ENCODE results near the gene PDE6D. TPM values are rescaled to one million over a fixed set of nuclear protein-coding genes. Genes with fewer than 3 reads are reported as not detected.
A peak's percentile ranks its signal among the peaks of the same experiment; 100 is the strongest.

The PDE6D gene
- polyA plus RNA-seq, 6 donors from 2014 or later, result 63.0 to 129 (median 70.4) TPM

DNA sequence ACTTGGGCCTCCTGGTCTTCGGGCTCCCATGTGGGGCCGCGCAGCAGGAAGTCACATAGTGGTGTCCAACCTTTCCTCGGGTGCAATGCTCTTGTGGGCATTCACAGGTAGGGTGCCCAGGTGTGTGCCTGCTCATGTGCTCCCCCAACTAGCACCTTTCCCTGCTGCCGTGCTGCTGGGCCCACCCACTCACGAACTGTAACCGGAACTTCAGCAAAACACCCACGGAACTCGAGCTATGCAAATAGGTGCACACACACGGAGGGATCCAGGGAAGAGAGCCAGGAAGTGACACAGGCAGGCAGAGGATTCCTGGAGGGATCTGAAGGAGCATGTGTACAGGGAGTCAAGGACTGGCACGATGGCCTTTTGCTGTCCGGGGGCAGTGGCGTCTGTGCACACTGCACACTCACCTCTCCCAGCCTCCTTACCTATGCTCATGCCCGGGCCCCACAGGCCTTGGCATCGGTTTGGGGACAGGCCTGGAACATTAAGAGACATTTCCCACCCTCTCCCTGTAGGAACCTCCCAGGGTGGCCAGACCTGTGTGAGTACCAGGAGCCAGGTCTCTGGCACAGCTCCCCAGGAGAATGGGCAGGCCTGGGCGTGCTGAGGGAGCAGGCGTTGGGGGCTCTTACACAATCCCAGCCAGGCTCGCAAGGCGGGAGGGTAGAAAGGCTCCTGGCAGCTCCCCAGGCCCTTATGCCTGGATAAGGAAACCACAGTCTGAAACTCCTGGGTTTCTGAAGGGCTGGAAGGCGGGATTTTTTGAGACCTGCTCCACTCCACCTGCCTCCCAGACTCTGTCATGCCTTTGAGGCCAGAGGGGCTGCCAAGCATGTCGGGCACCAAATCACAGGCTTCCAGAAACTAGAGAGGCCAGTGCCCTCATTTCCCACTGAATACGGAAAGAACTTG lies 79.4 kb downstream of the PDE6D start:
- Mint-ChIP-seq H3K4me3 (peak overlapping the region in 1 of 8 donors; percentile 25), H3K27me3 (no peaks in the 10 kb centered on the region), H3K36me3 (no peaks in the 10 kb centered on the region), H3K9me3 (no peaks in the 10 kb centered on the region), H3K27ac (peak overlapping the region in 1 of 6 donors; percentile 53), H3K4me1 (peaks cover 7 to 14% (median 12%) of the 10 kb centered on the region in 3 donors)
- DNase-seq, result no peak
- no peak for ATAC-seq (ENCODE audit: low read depth in 2 of 2)

DNA sequence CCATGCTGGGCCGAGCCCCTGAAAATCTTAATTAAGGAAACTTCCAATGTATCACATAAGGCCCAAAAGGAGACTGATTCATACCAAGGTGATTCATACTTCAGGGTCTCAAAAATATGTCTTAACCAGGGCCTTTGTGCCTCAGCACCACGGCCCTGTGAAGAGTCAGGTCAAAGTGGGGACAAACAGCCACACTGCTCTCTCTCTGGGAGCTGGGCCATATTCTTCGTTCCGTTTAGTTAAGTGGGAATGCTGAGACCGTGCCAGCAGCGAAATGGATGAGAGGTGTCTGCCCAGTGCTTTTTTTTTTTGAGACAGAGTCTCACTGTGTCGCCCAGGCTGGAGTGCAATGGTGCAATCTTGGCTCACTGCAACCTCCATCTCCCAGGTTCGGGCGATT lies 82.1 kb downstream of the PDE6D start:
- Mint-ChIP-seq H3K4me1 (peaks cover 0 to 2% (median under 1%) of the 10 kb centered on the region in 3 donors), H3K4me3 (no peak overlapping the region), H3K27me3 (no peaks in the 10 kb centered on the region), H3K36me3 (no peaks in the 10 kb centered on the region), H3K27ac (no peak overlapping the region), H3K9me3 (no peaks in the 10 kb centered on the region)
- ATAC-seq (ENCODE audit: low read depth in 2 of 2), result no peak
- DNase-seq, result no peak

DNA sequence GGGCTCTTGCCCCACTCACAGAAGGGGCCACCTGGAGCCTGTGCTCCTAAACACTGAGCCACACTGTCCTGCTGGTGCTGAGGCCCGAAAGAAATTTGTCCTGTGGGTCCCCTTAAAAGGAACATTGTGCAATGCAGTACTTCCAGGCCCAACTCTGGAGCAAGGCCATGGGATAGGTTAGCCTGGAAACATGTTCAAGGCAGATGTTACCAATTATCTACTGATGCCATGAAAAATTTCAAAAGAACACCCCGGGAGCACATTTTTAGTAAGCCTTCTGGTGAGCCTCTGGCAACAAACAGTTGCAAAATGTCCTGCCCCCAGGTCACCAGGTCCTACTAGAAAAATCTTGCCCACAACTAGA lies 85.1 kb downstream of the PDE6D start:
- no peaks in the 10 kb centered on the region for H3K36me3 Mint-ChIP-seq
- H3K27me3 Mint-ChIP-seq, result no peaks in the 10 kb centered on the region
- H3K4me3 Mint-ChIP-seq, result no peak overlapping the region
- DNase-seq (no peak), ATAC-seq (ENCODE audit: low read depth in 2 of 2) (no peak)
- no peak overlapping the region for H3K27ac Mint-ChIP-seq
- no peaks in the 10 kb centered on the region for H3K9me3 Mint-ChIP-seq
- peaks cover 0 to 3% (median 3%) of the 10 kb centered on the region in 3 donors for H3K4me1 Mint-ChIP-seq

DNA sequence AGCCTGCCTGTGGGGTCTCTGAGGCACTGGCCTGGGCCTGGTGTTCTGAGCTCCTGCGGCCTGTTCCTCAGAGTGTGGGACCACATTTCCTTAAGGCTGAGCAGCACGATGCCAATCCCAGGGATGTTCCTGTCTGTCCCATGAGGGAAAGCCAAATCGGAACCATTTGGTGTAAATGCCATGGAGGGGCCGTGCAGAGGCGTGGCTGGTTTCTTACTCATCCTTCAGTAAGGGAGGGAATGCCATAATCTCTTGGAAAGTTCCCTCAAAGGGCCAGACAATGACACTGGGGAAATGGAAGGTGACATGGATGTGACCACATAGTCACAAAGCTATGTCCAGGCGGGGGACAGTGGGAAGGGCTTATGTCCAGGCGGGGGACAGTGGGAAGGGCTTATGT lies 87.1 kb downstream of the PDE6D start:
- Mint-ChIP-seq H3K27me3 (no peaks in the 10 kb centered on the region), H3K4me3 (no peak overlapping the region), H3K9me3 (no peaks in the 10 kb centered on the region), H3K36me3 (no peaks in the 10 kb centered on the region), H3K4me1 (peaks cover 0 to 3% (median 3%) of the 10 kb centered on the region in 3 donors), H3K27ac (peak overlapping the region in 1 of 6 donors; percentile 13)
- ATAC-seq (ENCODE audit: low read depth in 2 of 2), result no peak
- DNase-seq, result no peak

DNA sequence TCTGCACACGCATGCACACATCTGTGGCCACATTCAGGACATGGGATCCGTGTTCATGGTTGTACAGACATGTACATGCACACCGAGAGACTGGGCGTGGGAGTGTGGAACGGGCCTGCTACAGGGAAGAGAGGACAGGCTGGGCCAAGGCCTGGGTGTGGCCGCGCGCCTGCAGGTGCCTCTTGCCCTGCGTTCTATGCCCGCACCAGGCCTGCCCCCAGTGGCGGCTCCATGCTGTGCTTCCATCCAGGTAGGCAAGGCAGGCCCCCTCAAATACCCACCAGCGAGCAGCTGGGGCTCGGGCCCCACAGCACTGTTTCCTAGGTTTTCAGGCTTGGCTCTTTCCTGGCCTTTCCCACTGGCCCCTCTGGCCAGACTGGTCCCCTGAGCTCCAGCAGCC lies 88.2 kb downstream of the PDE6D start:
- Mint-ChIP-seq H3K4me1 (peaks cover 3 to 8% (median 3%) of the 10 kb centered on the region in 3 donors), H3K36me3 (no peaks in the 10 kb centered on the region), H3K27me3 (no peaks in the 10 kb centered on the region), H3K4me3 (no peak overlapping the region), H3K27ac (no peak overlapping the region), H3K9me3 (no peaks in the 10 kb centered on the region)
- ATAC-seq (ENCODE audit: low read depth in 2 of 2) (no peak), DNase-seq (no peak)

DNA sequence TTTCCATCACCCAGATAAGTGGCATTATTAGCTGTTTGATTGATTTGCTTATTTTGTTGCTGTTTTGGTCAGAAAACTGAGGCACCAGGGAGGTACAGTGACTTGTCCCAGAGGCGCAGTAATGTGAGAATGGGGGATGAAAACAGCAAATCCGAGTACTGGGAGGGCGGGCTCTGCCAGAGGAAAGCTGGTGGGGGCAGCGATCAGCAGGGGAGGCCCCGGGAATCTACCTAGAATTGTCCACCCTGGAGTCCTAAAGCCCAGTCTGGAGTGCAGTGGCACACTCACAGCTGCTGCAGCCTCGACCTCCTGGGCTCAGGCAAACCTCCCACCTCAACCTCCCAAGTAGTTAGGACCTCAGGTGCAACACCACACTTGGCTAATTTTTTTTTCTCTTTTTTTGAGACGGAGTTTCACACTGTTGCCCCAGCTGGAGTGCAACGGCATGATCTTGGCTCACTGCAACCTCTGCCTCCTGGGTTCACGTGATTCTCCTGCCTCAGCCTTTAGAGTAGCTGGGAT lies 89.8 kb downstream of the PDE6D start:
- DNase-seq (no peak), ATAC-seq (ENCODE audit: low read depth in 2 of 2) (no peak)
- H3K27ac Mint-ChIP-seq, result no peak overlapping the region
- H3K4me3 Mint-ChIP-seq, result no peak overlapping the region
- H3K36me3 Mint-ChIP-seq, result no peaks in the 10 kb centered on the region
- H3K27me3 Mint-ChIP-seq, result no peaks in the 10 kb centered on the region
- H3K4me1 Mint-ChIP-seq, result peaks cover 14 to 21% (median 14%) of the 10 kb centered on the region in 3 donors
- H3K9me3 Mint-ChIP-seq, result no peaks in the 10 kb centered on the region

DNA sequence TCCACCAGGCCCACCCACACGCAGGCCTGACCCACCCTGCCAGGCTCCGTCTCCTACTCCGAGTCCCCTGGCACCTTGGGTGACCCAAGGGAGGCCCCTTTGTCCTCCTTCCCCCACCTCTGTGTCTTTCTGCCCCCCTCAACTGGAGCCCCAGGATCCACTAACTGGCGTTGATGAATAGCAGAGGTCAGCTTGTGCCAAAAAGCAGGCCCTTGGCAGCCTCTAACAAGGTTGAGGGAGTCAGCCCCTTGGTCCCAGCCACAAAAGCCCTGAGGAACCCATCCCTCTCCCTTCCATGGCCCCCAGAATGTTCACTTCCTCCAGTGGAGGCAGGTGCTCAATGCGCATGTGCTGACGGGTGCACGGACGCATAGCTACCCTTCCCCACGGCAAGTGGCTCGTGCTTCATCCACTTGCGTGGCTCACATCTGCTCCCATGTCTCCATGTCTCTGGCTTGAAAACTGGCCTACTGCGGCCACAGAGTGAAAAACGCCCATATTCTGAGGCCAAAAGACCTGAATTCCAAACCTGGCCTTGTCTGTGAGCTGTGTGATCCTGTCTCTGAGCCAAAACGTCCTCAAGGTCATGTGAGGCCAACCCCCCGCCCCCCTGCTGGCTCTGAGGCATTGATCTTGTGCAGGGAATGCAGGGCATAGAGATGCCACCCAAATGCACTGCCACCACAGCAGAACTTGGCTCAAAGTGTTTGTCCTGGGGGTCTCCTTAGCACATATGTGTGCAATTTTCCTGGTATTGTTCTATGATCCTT lies 91.8 kb downstream of the PDE6D start:
- Mint-ChIP-seq H3K9me3 (no peaks in the 10 kb centered on the region), H3K27ac (peak overlapping the region in 1 of 6 donors; percentile 65), H3K4me3 (no peak overlapping the region), H3K27me3 (no peaks in the 10 kb centered on the region), H3K4me1 (peaks cover 28% of the 10 kb centered on the region in 3 donors), H3K36me3 (no peaks in the 10 kb centered on the region)
- no peak for ATAC-seq (ENCODE audit: low read depth in 2 of 2)
- DNase-seq, result no peak

DNA sequence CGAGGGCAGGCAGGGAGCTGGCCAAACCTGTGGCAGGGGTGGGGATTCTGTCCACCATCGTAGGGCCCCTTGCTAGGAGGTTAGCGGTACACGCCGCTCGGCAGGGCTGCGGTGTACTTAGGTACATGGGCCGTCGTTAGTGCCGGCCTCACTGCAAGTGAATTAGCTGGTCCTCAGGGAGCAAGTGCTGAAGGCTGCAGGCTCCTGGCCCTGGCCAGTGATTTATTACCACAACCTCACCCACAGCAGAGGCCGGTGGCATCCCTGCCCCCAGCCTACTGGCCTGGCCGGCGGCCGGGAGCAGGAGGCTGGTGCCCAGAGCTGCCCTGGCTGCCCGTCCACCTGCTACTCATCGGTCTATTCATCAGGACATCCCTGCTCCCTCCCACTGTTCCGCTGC lies 92.4 kb downstream of the PDE6D start:
- Mint-ChIP-seq H3K4me1 (peaks cover 30 to 34% (median 33%) of the 10 kb centered on the region in 3 donors), H3K27me3 (no peaks in the 10 kb centered on the region), H3K4me3 (no peak overlapping the region), H3K27ac (no peak overlapping the region), H3K36me3 (no peaks in the 10 kb centered on the region), H3K9me3 (no peaks in the 10 kb centered on the region)
- no peak for DNase-seq
- ATAC-seq (ENCODE audit: low read depth in 2 of 2), result no peak

DNA sequence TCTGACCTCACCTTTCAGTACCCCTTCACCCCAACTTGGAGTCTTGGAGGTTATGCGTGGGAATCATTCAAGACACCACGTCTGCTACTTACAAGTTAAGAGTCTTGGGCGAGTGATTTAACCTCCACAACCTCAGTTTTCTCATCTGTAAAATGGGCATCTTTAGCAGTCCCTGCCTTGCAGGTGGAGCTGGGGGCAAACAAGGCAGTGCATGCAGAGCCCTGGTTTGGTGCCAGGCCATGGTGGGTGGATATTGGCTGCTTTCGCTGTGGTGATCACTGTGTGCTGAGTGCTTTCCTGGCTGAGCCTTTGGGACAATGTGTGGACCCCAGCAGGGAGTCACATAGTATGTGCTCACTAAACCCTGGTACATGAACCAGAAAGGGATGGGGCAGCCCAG lies 93.1 kb downstream of the PDE6D start:
- no peaks in the 10 kb centered on the region for H3K27me3 Mint-ChIP-seq
- peak overlapping the region in 2 of 8 donors; percentile 10 to 24 for H3K4me3 Mint-ChIP-seq
- no peaks in the 10 kb centered on the region for H3K9me3 Mint-ChIP-seq
- peak overlapping the region in 1 of 6 donors; percentile 43 for H3K27ac Mint-ChIP-seq
- ATAC-seq (ENCODE audit: low read depth in 2 of 2) (no peak), DNase-seq (no peak)
- H3K4me1 Mint-ChIP-seq, result peaks cover 30 to 36% (median 33%) of the 10 kb centered on the region in 3 donors
- H3K36me3 Mint-ChIP-seq, result no peaks in the 10 kb centered on the region

DNA sequence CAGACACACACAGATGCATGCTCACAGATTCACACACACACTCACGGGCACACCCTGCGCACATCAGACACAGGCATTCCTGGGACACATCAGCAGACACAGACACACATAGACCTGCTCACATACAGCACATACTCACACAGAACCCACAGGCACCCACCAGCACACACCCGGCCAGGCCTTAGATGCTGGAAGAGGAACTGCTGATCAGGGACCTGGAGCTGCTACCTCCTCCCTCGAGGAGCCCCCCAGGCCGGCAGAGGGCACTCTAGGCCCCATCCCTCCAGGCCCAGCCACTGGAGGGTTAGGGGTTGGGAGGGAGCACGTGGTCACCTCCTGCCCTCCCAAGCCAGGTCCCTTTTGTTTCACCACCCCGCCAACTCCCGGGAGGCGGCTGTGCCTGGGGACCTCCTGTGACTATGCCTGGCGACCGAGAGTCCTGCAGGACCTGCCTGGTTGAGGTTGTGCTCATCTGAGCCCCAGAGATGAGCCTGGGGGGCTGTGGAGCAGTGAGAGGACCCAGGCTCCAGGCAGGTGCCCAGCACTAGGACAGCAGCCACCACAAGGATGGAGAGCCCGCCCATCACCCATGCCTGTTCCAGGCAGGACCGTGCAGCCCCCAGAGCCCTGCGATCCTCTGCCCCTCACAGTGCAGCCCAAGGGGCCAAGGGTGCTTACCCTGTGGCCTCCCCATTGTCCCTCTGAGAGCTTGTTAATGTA lies 93.8 kb downstream of the PDE6D start:
- peak; percentile 73 for DNase-seq
- H3K4me3 Mint-ChIP-seq, result peak overlapping the region in 2 of 8 donors; percentile 37 to 61

DNA sequence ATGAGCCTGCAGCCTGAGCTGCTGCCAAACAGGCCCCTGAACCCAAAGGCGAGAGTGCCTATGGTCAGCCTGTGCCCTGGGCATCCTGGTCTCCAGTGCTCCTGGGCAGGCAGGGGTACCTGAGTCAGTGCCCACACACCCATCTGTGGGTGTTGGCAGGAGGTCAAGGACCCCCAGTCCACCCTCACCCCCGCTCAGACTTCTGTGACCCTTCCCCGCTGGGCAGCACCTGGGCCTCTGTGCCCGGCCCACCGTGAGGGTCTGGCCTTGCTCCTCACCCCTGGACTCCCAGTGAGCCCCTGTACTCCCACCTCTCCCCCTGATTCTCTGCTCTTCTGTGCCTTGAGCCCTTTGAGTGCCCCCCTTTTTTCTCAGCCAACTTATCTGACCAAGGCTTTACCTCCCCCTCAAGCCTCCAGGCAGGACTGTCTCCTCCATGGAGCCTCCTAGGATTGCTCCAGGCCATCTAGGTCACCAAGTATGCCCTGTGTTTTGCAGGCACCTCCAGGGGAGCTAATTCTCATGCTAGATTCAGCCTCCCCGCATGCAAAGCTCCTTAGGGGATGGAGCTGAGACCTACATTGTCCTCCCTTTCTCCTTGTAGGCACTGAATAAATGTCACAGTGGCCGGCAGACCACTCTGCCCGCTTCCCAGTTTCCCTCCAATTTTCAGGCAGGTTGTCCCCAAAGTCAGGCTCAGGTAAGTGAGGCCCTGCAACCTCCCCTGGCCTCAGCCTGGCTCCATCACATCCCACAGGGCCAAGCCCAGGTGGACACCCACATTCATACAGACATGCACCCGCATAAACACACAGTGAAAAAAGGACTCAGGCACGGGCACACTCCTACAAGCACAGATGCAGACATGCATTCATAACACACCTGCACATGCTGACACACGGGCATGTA lies 94.6 kb downstream of the PDE6D start:
- no peak for ATAC-seq (ENCODE audit: low read depth in 2 of 2)
- Mint-ChIP-seq H3K9me3 (no peaks in the 10 kb centered on the region), H3K27ac (peak overlapping the region in 3 of 6 donors; percentile 1 to 87 (median 69)), H3K27me3 (no peaks in the 10 kb centered on the region), H3K4me1 (peaks cover 39 to 51% (median 48%) of the 10 kb centered on the region in 3 donors), H3K36me3 (no peaks in the 10 kb centered on the region), H3K4me3 (peak overlapping the region in 2 of 8 donors; percentile 42 to 61)
- DNase-seq, result no peak

More for the DNA sequence above, 93.8 kb downstream of the PDE6D start:
- Mint-ChIP-seq H3K9me3 (no peaks in the 10 kb centered on the region), H3K4me1 (peaks cover 35 to 43% (median 39%) of the 10 kb centered on the region in 3 donors), H3K36me3 (no peaks in the 10 kb centered on the region), H3K27ac (peak overlapping the region in 3 of 6 donors; percentile 43 to 87 (median 69)), H3K27me3 (no peaks in the 10 kb centered on the region)
- ATAC-seq (ENCODE audit: low read depth in 2 of 2), result peak; percentile 93 to 95
